Measurements from ENCODE around the gene CRB1.

Gene CRB1

GRCh38 chr1:197451381-197451780 lies 183.3 kb downstream of the CRB1 start:
- no peaks in the 10 kb centered on the region for H3K27me3 ChIP-seq
- H3K9me3 ChIP-seq = no peaks in the 10 kb centered on the region
- no peaks in the 10 kb centered on the region for H3K4me1 ChIP-seq
- H3K36me3 ChIP-seq = no peaks in the 10 kb centered on the region
- no peak overlapping the region for H3K27ac ChIP-seq
- intact Hi-C loops (cut with DNase I; ENCODE audit: low total_unique reads) = no loop called here
- H3K4me3 ChIP-seq = no peak overlapping the region
- no peak for DNase-seq
- TF ChIP-seq CTCF (IDR thresholded peaks at IDR 0.05) = no peak

GRCh38 chr1:197453376-197454058 lies 185.5 kb downstream of the CRB1 start:
- TF ChIP-seq CTCF (IDR thresholded peaks at IDR 0.05) = no peak
- DNase-seq = no peak
- Histone ChIP-seq H3K9me3 (no peaks in the 10 kb centered on the region), H3K4me3 (no peak overlapping the region), H3K27me3 (no peaks in the 10 kb centered on the region), H3K27ac (no peak overlapping the region), H3K4me1 (no peaks in the 10 kb centered on the region), H3K36me3 (no peaks in the 10 kb centered on the region)
- intact Hi-C loops (cut with DNase I; ENCODE audit: low total_unique reads) = no loop called here

- intact Hi-C loops (cut with DNase I; ENCODE audit: low total_unique reads) = no loop called here
Measured at GRCh38 chr1:197462539-197462938, 194.5 kb downstream of the CRB1 start.

GRCh38 chr1:197463142-197463541 lies 195.1 kb downstream of the CRB1 start:
- Histone ChIP-seq H3K27me3 (no peaks in the 10 kb centered on the region), H3K36me3 (no peaks in the 10 kb centered on the region), H3K9me3 (no peaks in the 10 kb centered on the region), H3K27ac (no peak overlapping the region), H3K4me3 (no peak overlapping the region), H3K4me1 (peaks cover 0 to 27% (median 0%) of the 10 kb centered on the region in 4 donors)
- intact Hi-C loops (cut with DNase I; ENCODE audit: low total_unique reads) = no loop called here
- no peak for TF ChIP-seq CTCF (IDR thresholded peaks at IDR 0.05)
- no peak for DNase-seq

More at GRCh38 chr1:197462539-197462938, 194.5 kb downstream of the CRB1 start:
- Histone ChIP-seq H3K27me3 (no peaks in the 10 kb centered on the region), H3K9me3 (no peaks in the 10 kb centered on the region), H3K36me3 (no peaks in the 10 kb centered on the region), H3K4me1 (peaks cover 0 to 27% (median 0%) of the 10 kb centered on the region in 4 donors), H3K27ac (no peak overlapping the region), H3K4me3 (no peak overlapping the region)
- TF ChIP-seq CTCF (IDR thresholded peaks at IDR 0.05) = no peak
- DNase-seq = no peak

GRCh38 chr1:197464044-197464443 lies 196.0 kb downstream of the CRB1 start:
- intact Hi-C loops (cut with DNase I; ENCODE audit: low total_unique reads) = no loop called here
- no peak for DNase-seq

More at GRCh38 chr1:197464044-197464443, 196.0 kb downstream of the CRB1 start:
- Histone ChIP-seq H3K4me3 (no peak overlapping the region), H3K36me3 (no peaks in the 10 kb centered on the region), H3K4me1 (peaks cover 0 to 27% (median 0%) of the 10 kb centered on the region in 4 donors), H3K27me3 (no peaks in the 10 kb centered on the region), H3K9me3 (no peaks in the 10 kb centered on the region), H3K27ac (peak overlapping the region in 1 of 2 donors; percentile 54)
- TF ChIP-seq CTCF (IDR thresholded peaks at IDR 0.05) = no peak
